Measurements from ENCODE around the gene SCYGR3.

- TF ChIP-seq, protein P1, sequence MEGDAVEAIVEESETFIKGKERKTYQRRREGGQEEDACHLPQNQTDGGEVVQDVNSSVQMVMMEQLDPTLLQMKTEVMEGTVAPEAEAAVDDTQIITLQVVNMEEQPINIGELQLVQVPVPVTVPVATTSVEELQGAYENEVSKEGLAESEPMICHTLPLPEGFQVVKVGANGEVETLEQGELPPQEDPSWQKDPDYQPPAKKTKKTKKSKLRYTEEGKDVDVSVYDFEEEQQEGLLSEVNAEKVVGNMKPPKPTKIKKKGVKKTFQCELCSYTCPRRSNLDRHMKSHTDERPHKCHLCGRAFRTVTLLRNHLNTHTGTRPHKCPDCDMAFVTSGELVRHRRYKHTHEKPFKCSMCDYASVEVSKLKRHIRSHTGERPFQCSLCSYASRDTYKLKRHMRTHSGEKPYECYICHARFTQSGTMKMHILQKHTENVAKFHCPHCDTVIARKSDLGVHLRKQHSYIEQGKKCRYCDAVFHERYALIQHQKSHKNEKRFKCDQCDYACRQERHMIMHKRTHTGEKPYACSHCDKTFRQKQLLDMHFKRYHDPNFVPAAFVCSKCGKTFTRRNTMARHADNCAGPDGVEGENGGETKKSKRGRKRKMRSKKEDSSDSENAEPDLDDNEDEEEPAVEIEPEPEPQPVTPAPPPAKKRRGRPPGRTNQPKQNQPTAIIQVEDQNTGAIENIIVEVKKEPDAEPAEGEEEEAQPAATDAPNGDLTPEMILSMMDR (conservative IDR thresholded peaks at IDR 0.05; ENCODE audit: low read depth in 2 of 2), result no peak
- no peak for TF ChIP-seq POLR2AphosphoS5 (IDR thresholded peaks at IDR 0.05; ENCODE audit: low read depth)
Observed at GRCh38 chr2:227625420-227625819, 10.8 kb upstream of the SCYGR3 start.

Data from GM23338 (cell line).